HG02973 (cell line): ENCODE results near the gene NYNRIN.
"Not testable (repeated sequence)": the region's sequence is repeated elsewhere in the genome, so short reads cannot be mapped to it uniquely, and the experiment has no call there.

Source experiments
- ATAC-seq: cut with Tn5 transposase; IDR thresholded peaks from one replicate; pipeline ENCODE4 v1.9.1; 2021; ENCODE audit warnings: moderate library complexity; ENCODE audit not compliant: unreplicated experiment

Gene NYNRIN

DNA sequence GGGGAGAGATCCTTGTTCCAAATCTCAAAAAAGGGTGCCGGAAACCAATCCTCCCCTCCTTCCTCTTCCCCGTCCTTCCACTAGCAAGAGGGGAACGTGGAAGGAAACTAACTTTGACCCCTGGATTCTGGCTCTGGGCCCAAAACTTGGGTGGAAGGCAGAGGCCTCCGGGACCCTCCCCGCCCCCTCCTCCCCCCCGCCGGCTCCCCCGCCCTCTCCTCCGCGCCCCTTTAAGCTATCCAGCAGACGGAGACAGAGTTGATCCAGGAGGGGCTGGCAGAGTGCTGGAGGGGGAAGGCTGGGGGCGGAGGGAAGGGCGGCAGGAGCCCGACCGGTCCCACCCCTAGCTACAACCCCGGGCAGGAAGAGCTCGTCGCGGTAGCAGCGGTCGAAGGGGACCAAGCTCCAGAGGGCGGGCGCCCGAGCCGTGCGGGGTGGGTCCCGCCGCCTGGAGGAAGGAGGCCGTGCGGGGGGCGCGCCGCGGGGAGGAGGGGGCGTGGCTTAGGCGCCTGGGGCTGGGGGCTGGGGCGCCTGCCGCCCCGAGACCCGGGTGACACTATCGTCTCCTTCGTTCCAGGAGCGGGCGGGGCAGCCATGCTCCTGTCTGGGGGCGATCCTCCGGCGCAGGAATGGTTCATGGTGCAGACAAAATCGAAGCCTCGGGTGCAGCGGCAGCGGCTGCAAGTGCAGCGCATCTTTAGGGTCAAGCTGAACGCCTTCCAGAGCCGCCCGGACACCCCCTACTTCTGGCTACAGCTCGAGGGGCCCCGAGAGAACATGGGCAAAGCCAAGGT lies at the start of gene NYNRIN:
Gene NYNRIN, plus strand, starts transcription at position 351 of the 794 bp plus-strand sequence. Its CDS starts 244 bp downstream, at position 595.
- no peak for ATAC-seq

DNA sequence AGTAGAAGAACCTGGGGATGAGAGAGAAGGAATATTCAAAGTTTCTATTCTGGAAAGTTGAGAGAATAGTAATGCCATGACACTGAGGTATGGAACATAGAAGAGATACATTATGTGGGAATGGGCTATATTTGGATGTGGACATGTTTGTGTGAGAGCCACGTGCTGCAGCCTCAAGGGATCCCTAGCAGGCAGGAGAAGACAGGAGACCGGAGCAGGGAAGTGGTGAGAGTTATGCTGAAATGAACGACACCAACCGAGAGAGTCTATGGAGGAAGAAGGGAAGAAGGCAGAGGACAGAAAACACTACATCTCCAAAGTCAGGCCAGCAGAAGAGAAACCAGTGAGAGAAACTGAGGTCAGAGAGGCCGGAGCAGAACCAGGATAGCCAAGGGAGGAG lies 49.1 kb upstream of the NYNRIN start:
- no peak for ATAC-seq

DNA sequence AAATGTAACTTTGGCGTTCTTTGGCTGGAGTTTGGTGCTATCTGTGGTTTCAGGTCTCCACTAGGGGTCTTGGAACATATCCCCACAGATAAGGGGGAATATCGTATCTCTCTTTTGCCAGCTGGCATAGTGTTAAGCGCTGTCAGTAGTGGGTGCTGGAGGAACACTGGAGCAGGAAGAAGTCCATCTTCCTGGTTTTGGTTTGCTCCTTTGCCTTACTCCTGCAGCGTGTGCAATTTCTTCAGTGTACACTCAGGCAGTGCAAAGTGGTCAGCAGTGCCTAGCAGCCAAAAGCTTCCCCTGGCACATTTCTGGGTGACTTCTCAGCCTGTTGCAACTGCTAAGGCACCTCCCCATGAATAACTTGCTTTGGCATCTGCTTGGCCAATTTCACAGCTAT lies 47.3 kb upstream of the NYNRIN start:
- ATAC-seq: no peak

DNA sequence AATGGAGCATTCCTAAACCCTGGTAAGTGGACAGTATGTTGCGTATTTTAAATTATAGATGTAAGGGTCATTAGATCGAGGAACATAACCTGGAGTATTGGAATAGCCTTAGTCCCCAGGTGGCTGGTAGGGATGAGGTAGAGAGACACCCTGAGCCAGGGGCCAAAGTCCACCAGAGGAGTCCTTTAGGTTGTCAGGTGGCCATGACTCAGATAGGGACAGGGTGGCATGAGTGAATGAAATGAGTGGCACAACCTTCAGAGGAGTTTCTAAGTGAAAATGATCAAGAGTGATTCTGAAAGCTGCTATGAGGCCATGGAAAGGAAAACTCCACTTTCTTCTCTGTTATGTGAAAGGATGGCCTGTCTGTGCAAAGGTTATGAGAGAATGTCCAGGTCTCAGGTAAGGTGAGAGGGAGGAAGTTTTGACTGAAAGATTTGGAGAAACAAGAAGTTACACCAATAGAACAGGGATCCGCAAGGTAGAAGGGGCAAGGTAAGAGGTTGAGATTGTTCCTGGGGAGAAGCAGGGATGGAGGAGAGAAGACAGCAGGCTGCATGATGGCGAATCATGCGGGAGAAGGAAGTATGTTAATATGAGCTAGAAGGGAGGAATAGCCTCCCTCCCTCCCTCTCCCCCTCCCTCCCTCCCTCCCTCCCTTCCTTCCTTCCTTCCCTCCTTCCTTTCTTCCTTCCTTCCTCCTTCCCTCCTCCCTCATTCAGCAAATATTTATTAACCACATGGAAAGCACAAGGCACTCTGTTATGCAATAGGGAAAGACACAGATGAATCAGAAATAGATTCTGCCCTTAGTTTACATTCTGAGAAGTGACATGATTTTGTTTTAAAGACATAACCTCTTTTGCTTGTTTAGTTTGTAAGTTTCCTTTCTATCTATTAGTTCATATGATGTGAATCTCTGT lies 45.0 kb upstream of the NYNRIN start:
- no peak for ATAC-seq

DNA sequence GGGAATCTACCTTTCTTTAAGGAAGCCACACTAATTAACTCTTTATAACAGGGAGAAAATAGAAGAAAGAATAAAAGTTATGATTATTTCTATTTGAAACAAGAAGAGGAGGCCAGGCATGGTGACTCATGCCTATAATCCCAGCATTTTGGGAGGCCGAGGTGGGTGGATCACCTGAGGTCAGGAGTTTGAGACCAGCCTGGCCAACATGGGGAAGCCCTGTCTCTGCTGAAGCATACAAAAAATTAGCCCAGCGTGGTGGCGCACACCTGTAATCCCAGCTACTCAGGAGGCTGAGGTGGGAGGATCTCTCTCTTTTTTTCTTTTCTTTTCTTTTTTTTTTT lies 44.3 kb upstream of the NYNRIN start:
- not testable (repeated sequence) for ATAC-seq

DNA sequence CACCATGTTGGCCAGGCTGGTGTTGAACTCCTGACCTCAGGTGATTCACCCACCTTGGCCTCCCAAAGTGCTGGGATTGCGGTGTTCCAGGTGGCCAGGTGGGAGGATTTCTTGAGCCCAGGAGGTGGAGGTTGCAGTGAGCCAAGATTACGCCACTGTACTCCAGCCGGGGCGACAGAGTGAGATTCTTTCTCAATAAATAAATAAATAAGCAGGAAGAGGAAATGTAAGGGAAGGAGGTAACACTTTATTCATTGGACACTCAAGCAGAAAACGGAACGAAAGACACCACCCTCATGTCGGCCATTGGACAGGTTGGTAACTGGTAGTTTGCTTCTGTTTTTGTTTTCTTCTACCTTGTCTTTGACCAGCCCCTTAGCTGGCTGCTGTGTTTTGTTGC lies 43.8 kb upstream of the NYNRIN start:
- no peak for ATAC-seq

DNA sequence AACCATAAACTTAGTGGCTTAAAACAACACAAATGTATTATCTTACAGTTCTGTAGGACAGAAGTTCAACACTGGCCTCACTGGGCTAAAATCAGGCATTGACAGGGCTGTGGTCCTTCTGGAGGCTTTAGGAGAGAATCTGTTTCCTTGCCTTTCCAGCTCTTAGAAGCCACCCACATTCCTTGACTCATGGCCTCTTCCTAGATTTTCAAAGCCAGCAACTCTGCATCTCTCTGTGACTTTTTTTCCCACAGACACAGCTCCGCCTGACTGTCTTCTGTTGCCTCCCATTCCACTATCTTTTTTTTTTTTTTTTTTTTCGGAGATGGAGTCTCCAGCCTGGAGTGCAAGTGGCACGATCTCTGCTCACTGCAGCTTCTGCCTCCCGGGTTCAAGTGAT lies 42.6 kb upstream of the NYNRIN start:
- no peak for ATAC-seq

DNA sequence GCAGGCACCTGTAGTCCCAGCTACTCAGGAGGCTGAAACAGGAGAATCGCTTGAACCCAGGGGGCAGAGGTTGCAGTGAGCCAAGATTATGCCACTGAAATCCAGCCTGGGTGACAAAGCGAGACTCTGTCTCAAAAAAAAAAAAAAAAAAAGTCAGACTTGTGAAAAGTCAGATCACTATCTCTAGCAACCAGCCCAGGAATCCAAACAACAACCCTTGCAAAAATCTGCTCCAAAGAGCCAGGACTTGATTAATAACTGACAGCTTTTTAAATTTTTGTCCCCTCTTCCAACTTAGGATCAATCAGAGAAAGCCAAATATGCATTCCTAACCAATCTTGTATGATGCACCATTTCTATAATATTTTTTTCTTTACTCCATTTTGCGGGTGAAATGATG lies 38.5 kb upstream of the NYNRIN start:
- no peak for ATAC-seq

DNA sequence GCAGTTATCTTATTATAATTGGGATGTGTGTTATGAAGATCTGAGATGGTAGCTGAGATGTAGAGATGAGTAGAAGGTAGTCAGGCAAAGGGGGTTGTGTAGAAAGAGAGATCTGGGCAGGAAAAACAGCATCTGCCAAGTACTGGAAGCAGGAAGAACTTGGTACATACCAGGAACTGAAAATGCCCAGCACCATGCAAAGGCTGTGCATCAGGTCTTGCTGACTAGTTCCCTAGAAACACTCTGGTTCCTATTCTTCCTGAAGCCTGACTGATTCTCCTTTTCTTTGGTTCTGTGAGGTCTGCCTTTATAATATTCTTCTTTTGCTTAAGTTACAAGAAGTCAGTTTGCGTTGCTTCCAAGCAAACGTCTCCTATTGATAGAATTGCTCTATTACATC lies 37.5 kb upstream of the NYNRIN start:
- ATAC-seq: no peak

DNA sequence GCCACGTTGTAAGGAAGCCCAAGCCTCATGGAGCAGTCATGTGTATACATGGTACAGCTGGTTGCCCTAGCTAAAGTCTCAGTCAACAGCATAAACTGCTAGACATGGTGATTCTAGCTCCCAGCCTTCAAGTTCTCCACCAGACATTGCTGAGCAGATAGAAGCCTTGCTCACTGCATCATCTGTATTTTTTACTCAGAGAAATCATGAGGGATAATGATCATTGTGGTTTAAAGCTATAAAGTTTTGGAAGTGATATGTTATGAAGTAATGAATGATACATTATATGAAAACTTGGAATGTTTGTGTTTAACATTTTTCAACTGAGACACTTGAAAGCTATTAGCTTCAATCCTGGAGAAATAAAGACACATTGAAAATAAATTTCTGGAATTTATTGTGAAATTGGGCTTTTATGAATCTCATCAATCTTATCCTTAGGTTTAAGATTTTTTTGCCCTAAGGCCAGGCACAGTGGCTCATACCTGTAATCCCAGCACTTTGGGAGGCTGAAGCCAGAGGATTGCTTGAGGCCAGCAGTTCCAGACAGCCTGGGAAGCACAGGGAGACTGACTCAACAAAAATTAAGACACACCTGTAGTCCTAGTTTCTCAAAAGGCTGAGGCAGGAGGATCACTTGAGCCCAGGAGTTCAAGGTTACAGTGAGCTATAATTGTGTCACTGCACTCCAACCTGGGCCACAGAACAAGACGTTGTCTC lies 36.4 kb upstream of the NYNRIN start:
- no peak for ATAC-seq

DNA sequence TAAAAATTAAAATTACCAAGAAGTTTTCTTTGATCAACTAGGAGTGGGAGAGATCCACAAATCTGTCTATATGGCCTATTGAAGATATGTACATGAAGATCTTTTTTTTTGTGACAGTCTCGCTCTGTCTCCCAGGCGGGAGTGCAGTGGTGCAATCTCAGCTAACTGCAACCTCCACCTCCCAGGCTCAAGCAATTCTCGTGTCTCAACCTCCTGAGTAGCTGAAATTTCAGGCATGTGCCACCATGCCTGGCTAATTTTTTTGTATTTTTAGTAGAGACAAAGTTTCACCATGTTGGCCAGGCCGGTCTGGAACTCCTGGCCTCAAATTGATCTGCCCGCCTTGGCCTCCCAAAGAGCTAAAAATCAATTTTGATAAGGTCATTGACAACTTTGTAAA lies 35.4 kb upstream of the NYNRIN start:
- no peak for ATAC-seq

DNA sequence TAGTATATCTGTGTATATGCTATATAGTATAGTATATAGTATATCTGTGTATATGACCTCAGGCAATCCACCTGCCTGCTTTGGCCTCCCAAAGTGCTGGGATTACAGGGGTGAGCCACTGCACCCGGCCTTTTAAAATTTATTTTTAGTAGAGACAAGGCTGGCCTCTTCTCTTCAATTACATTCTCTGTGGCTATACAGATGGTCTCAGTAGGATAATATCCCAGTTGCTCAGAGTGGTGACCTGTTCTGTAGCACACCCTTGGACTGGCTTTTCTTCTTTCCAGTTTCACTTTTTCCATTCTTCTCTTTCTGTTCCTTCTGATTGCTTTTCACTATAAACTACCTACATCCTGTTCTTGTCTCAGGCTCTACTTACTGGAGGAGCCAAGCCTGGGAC lies 34.0 kb upstream of the NYNRIN start:
- ATAC-seq: no peak

DNA sequence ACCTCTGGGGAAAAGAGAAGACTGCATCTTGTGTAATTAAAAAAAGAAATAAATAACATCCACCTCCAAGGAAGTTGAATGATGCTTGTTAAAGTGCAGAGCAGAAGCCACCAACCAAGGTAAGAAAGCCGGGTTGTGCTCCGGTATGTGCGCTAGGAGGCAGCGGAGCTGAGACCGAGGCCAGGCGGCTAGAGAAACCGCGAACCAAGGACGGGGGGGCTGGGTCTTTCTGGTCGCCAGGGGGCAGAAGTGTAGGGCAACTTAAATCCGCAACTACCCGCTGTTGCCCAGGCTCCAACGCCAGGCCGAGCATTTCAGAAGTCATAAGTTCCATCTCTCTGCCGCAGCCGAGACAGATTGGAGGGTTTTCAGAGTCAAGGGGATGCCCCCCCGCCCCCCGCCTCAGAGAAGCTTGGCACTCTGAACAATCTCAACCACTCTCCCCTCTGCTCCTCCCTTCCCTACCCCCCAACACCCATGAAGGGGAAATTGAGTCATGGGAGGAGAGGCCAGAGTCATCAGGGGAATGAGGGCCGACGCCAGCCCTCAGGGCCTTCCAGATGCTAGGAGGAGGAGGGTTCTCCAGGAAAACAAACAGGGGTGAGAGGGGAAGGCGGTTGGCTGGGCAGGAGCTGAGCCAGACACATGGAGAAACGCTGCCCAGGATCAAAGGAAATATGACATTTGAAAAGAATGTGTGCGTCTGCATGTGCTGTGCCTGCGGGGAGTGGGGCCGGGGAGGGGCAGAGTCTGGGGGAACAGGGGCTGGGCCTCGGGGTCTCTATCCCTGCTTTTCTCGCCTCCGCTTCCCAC lies 33.0 kb upstream of the NYNRIN start:
- peak; percentile 35 for ATAC-seq

DNA sequence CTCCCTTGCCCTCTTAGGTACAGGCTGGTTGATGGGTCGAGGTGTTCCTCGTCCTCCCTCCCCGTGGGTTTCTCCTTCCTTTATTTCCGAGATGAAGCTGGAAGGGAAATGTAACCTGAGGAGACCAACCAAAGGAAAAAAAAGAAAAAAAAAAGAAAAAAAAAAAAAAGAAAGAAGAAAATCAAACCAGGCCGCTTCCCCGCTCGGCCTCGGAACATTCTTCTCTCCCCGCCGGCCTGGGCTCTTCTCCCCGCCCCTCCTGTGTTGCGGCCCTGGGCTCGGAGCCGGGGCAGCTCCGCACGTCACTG lies 32.4 kb upstream of the NYNRIN start:
- no peak for ATAC-seq

DNA sequence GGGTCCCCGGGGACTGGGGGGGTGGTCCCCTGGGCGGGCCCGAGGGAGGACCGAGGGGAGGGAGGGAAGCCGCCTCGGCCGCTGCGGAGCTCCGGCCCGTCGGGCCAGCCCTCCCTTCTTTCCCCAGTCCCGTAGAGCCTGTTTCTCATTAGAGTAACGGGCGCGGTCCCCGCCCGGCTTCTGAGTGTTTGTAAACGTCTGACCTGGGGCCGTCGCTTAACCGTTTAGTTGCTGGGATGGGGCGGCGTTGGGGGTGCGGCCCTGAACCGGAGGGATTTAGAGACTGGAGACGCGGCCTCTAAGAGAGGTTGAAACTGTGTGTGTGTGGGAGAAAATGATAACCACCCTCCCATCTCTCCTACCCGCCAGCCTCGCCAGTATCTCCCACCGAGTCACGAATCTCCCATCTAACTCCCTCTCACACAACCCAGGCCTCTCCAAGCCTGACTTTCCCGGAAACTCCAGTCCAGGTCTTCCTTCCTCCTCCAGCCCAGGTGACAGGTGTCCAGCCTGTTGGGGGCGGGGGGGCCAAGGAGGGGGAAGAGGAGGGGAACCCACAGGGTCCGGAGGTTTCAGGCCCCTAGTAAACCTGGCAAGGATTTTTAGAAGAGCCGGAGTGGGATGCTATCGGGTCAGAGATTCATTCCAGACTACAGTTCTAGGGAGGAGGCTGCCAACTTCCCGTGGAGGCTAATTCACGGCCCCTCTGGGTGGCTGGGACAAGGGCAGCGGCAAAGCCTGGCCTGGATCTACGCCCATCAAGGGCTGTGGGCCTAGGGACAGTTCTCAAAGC lies 31.9 kb upstream of the NYNRIN start:
- peak; percentile 50 for ATAC-seq

DNA sequence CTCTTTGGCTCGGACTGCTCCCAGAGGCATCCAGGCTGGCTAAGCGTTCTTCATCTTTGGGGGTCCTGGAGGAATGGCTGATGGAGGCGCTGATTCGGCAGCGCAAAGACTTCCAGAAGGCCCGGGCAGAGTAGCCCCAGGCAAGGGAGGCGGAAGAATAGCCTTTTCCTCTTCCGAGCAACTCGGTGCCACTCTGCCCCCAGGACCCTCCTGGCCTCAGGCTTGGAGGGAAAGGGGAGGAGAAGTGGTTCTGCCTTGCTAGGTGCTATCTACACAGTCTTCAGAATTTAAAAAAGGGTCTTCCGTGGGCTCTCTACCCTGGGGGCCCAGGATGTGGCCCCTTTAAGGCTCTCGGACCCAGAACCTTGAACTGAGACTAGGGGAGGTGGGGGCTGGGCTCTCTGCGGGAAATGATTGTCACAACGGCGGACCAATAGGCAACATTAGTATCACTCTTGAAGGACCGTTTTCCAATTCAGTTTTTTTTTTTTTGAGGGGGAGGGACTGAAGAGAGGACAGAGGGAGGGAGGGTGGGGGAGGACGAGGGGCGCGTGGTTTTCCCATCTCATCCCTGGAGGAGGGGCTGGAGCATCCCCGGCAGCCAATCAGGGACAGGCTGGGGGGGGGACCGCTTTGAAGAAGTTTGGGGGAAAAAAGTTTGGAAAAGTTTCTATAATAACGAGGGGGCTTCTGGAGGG lies 31.1 kb upstream of the NYNRIN start, which contains the start of gene NFATC4:
Gene NFATC4, plus strand, starts transcription at position 671 of the 698 bp plus-strand sequence. CDS start 157 bp downstream, outside the sequence.
- peak; percentile 13 for ATAC-seq

DNA sequence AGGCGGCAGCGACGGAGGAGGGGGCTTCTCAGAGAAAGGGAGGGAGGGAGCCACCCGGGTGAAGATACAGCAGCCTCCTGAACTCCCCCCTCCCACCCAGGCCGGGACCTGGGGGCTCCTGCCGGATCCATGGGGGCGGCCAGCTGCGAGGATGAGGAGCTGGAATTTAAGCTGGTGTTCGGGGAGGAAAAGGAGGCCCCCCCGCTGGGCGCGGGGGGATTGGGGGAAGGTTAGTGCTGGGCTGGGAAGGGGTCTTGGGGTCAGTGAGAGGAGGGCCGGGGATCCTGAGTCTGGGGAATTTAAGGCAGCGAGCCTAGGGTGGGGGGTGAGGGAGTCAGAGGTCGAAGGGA lies 30.6 kb upstream of the NYNRIN start:
- no peak for ATAC-seq

DNA sequence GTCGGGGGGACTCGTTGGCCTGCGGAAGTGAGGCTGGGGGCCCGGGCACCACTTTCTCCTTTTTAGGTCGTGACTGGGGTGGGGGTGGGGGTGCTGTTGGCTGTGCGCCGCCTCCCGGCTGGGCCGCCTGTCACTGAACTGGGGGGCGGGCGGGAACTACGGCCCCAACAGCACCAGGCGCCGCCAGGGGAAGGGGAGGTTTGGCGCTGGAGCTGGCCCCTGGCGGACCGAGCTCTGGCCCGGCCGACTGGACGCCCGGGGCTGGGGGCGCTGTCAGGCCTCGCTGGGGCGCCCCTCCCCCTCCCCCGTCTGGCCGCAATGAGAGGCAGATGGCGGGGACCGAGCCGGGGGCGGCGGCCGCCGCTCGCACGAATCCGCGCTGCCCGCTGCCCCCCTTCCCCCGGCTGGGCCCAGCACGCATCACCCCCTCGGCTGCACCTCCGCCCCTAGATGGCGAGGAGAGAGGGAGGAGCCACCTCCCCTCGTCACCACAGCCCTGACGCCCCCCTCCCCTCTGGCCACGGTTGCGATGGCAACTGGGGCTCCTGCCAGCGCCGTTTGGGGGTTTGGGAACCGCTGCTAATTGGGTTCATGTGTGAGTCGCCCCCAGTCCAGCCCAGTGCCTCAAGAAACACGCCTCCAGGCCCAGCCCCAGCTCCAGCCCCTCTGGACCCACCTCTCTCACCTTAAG lies 30.1 kb upstream of the NYNRIN start:
- ATAC-seq: no peak

DNA sequence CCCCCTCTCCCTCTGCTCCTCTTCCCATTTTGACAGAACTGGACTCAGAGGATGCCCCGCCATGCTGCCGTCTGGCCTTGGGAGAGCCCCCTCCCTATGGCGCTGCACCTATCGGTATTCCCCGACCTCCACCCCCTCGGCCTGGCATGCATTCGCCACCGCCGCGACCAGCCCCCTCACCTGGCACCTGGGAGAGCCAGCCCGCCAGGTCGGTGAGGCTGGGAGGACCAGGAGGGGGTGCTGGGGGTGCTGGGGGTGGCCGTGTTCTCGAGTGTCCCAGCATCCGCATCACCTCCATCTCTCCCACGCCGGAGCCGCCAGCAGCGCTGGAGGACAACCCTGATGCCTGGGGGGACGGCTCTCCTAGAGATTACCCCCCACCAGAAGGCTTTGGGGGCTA lies 29.3 kb upstream of the NYNRIN start:
- ATAC-seq: no peak
